NB4 (cell line): ENCODE results near the gene TRO.

ENCODE experiments used
- MAX ChIP-seq: IDR thresholded peaks from 2 replicates; pipeline ENCODE4 v1.6.1; 2011; ENCODE audit warnings: low read depth, low read length
- MYC ChIP-seq: IDR thresholded peaks from 2 replicates; pipeline ENCODE4 v1.6.1; 2011; ENCODE audit warnings: low read depth, low read length
- POLR2A ChIP-seq: IDR thresholded peaks from 2 replicates; pipeline ENCODE4 v1.6.1; 2011; ENCODE audit warnings: mild to moderate bottlenecking; ENCODE audit not compliant: insufficient read length; ENCODE audit errors: extremely low read depth
- TF ChIP-seq, protein P1 (sequence below): IDR thresholded peaks from one replicate; pipeline ENCODE4 v1.5.1; 2012; ENCODE audit warnings: low read depth, low read length

DNA sequence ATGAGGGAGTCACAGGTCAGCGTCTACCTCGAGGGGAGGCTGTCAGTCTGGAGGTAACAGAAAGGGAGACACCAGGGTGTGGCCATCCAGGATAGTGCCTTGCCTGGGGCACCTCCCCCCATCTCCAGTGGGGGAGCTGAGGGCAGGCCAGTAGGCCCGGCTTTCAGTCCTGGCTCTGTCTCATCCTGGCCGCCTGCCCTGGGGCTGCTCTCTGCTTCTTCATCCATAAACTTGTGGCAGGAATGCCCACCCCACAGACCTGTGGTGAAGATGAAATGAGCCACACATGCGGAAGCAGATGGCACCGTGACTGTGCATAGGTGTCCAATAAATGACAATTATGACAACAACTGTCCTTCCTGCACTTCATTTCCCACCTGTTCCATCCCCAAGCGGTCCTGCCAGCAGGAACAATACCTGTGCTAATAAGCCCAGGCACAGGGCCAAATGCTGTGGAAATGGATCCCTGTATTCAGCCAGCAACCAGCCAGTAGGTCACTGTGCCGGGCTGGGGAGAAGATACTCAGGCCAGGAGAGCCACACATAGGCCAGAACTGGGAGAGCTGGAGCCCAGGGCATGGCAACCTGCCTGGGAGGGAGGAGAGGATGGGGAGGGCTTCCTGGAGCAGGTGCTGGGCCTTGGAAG lies 30.2 kb downstream of the TRO start:
- TF ChIP-seq, protein P1, sequence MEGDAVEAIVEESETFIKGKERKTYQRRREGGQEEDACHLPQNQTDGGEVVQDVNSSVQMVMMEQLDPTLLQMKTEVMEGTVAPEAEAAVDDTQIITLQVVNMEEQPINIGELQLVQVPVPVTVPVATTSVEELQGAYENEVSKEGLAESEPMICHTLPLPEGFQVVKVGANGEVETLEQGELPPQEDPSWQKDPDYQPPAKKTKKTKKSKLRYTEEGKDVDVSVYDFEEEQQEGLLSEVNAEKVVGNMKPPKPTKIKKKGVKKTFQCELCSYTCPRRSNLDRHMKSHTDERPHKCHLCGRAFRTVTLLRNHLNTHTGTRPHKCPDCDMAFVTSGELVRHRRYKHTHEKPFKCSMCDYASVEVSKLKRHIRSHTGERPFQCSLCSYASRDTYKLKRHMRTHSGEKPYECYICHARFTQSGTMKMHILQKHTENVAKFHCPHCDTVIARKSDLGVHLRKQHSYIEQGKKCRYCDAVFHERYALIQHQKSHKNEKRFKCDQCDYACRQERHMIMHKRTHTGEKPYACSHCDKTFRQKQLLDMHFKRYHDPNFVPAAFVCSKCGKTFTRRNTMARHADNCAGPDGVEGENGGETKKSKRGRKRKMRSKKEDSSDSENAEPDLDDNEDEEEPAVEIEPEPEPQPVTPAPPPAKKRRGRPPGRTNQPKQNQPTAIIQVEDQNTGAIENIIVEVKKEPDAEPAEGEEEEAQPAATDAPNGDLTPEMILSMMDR: no peak
- no peak for TF ChIP-seq MAX
- no peak for TF ChIP-seq POLR2A
- no peak for TF ChIP-seq MYC
